Small intestine (tissue), 7 donors: Measurements from ENCODE around the gene CD59. TPM values are rescaled to one million over a fixed set of nuclear protein-coding genes. Genes with fewer than 3 reads are reported as not detected.

Experiments used
- DNase-seq, 2 donors: peaks; one replicate each; pipeline versions ENCODE4 v3.0.0 to v3.0.0-alpha.2; 2013
- FAIRE-seq: peaks from 2 replicates; lab custom pipeline; 2012; peaks lifted over from hg19 to GRCh38; lab: Jason Lieb, UNC
- H3K27ac ChIP-seq, 3 donors: one replicate each; pipeline ENCODE4 v1.5.1; 2013; ENCODE audit warnings: low read length in 2 of 3, mild to moderate bottlenecking in 2 of 3, control low read depth in 1 of 3, inconsistent platforms in 1 of 3, low read depth in 1 of 3, moderate library complexity in 1 of 3
- H3K27me3 ChIP-seq, 3 donors: one replicate each; pipeline ENCODE4 v1.6.1; 2013; ENCODE audit warnings: low read length in 3 of 3, inconsistent platforms in 1 of 3; ENCODE audit not compliant: control insufficient read depth in 3 of 3, insufficient read depth in 3 of 3
- H3K36me3 ChIP-seq, 3 donors: one replicate each; pipeline ENCODE4 v1.6.1; 2013; ENCODE audit warnings: low read length in 3 of 3, inconsistent platforms in 1 of 3, low read depth in 1 of 3, mild to moderate bottlenecking in 1 of 3, moderate library complexity in 1 of 3; ENCODE audit not compliant: control insufficient read depth in 3 of 3, insufficient read depth in 2 of 3
- H3K4me1 ChIP-seq, 3 donors: one replicate each; pipeline ENCODE4 v1.6.1; 2013; ENCODE audit warnings: low read length in 2 of 3, inconsistent platforms in 1 of 3, low read depth in 1 of 3, mild to moderate bottlenecking in 1 of 3, moderate library complexity in 1 of 3; ENCODE audit not compliant: control insufficient read depth in 3 of 3, insufficient read depth in 2 of 3
- H3K4me3 ChIP-seq, 3 donors: one replicate each; pipeline ENCODE4 v1.5.1; 2013; ENCODE audit warnings: low read length in 3 of 3, control low read depth in 1 of 3, inconsistent platforms in 1 of 3, low read depth in 1 of 3, mild to moderate bottlenecking in 1 of 3, moderate library complexity in 1 of 3
- H3K9me3 ChIP-seq, 2 donors: one replicate each; pipeline ENCODE4 v1.6.1; 2013; ENCODE audit warnings: low read depth in 1 of 2, low read length in 1 of 2; ENCODE audit not compliant: control insufficient read depth in 2 of 2, insufficient read depth in 1 of 2
- WGBS, 3 donors: extraction: QIAGEN DNeasy Blood & Tissue Kit; methylation state at CpG; one replicate each; pipeline ENCODE4 v1.1.7; 2013; 5-methylcytosine and 5-hydroxymethylcytosine counted together
- polyA plus RNA-seq, 4 donors: library from polyadenylated mRNA; stranded (reverse) in 3 of 4; unstranded in 1 of 4; fragments of 200-250 nt in 3 of 4; fragments of 120-200 nt in 1 of 4; gene quantifications; one replicate each; pipeline versions ENCODE4 v1.2.1 to v1.2.3, GENCODE V29; 2013
- donor health status: healthy with polysubstance abuse.
- donor health status: control.
- donor health status: control.
- donor health status: Bipolar disorder and iron deficiency.
- donor health status: healthy.

CD59 gene
- polyA plus RNA-seq, 4 donors = 19.2 to 203 (median 97.8) TPM

DNA sequence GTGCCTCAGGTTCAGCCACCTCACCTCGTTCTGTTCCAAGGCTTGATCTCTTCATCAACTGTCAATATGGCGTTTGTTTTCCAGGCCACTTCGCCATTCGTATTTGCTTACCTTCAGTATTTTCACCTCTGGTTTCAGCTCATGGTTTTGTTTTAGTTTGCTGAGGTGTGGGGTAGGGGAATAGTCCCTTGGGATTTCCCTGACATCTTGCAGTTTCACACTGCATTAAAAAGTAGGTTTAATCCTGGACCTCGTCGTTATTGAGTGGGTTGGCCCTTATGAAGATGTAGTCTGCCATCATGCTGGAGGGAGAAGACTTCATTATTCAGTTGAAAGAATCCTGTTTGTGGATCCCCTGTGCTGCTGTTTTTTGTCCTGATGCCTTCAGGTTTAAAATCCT lies 81.6 kb downstream of the CD59 start:
- no peaks in the 10 kb centered on the region for H3K4me1 ChIP-seq
- no peaks in the 10 kb centered on the region for H3K9me3 ChIP-seq
- FAIRE-seq (no peak), DNase-seq (no peak)
- H3K4me3 ChIP-seq = no peak overlapping the region
- H3K27me3 ChIP-seq = peaks cover 0 to 6% (median 0%) of the 10 kb centered on the region in 3 donors
- no peak overlapping the region for H3K27ac ChIP-seq
- 81 to 87% (median 83%) methylated on average over 6 of the region's 6 CpGs for WGBS, 3 donors
- no peaks in the 10 kb centered on the region for H3K36me3 ChIP-seq

Other genes with a start within 250 kb of the CD59 start
- not detected for gene C11orf91, start 35.6 kb downstream of the CD59 start, polyA plus RNA-seq
- 10 to 100 TPM; 19.5 to 35.5 (median 22.3) TPM for gene FBXO3, start 38.1 kb upstream of the CD59 start, polyA plus RNA-seq
- 10 to 100 TPM in 1 of 4 donors, 1 to 10 TPM in 3; 2.5 to 27.5 (median 8.8) TPM for gene LMO2, start 155.7 kb upstream of the CD59 start, polyA plus RNA-seq